Kidney epithelial cell (primary cell): ENCODE data around the gene MB21D2. TPM values are rescaled to one million over a fixed set of nuclear protein-coding genes. Genes with fewer than 3 reads are reported as not detected.

Experiments used
- DNase-seq: peaks from one replicate; pipeline ENCODE4 v3.0.0-alpha.2; 2010; ENCODE audit warnings: low read depth
- H3K27me3 ChIP-seq: 2 replicates; pipeline ENCODE4 v1.6.0; 2011; ENCODE audit warnings: low read length; ENCODE audit not compliant: control insufficient read depth, insufficient read depth
- H3K36me3 ChIP-seq: 2 replicates; pipeline ENCODE4 v1.5.1; 2011; ENCODE audit warnings: low read length; ENCODE audit not compliant: control insufficient read depth, insufficient read depth
- H3K4me3 ChIP-seq: 2 replicates; pipeline ENCODE4 v1.5.1; 2011; ENCODE audit warnings: low read depth, mild to moderate bottlenecking, control low read depth, low read length
- total RNA-seq: library from RNA; depleted of rRNA; stranded (reverse); fragments of >200 nt; gene quantifications from 2 replicates; pipeline ENCODE4 v1.2.3, GENCODE V29; 2015
- TF ChIP-seq, protein P1 (sequence below): IDR thresholded peaks from 2 replicates; pipeline ENCODE4 v1.5.1; 2011; ENCODE audit warnings: mild to moderate bottlenecking, moderate library complexity, low read length, control low read depth, inconsistent platforms; ENCODE audit not compliant: insufficient read depth, poor library complexity, severe bottlenecking

MB21D2 gene
- total RNA-seq, 1 donor from 2014 or later: 18.9 TPM

DNA sequence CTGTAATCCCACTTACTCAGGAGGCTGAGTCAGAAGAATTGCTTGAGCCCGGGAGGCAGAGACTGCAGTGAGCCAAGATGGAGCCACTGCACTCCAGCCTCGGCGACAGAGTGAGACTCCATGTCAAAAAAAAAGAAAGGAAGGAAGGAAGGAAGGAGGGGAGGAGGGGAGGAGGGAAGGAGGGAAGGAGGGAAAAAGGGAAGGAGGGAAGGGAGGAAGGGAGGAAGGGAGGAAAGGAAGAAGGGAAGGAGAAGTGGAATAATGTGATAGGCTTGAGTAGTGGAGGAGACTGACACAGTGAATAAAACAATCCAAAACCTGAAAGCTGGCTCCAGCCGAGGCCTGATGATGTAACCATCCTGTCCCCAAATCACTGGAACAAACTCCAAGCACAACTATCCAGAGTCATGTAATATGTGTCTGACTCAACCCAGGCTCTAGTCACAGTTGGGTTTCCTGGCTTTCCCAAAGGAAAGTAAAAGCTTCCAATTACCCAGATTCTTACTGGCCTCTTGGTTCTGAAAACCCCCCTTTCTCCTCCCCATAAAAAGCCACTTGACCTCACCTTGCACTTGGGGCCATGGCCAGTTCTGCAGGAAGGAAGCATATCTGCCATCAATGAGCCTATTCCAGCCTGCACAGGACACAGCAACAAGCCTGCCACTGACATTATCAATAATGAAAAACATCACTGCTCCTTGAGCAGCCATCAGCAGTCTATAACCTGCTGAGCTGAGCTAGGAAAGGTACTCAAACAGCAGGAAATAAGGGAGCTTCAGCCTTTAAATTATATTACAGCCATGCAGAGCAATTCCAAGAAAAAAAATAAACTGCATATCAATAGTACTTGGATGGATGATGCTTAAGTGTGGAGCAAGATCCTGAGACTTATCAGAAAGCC is 48.3 kb downstream of the MB21D2 start:
- DNase-seq: no peak
- TF ChIP-seq, protein P1, sequence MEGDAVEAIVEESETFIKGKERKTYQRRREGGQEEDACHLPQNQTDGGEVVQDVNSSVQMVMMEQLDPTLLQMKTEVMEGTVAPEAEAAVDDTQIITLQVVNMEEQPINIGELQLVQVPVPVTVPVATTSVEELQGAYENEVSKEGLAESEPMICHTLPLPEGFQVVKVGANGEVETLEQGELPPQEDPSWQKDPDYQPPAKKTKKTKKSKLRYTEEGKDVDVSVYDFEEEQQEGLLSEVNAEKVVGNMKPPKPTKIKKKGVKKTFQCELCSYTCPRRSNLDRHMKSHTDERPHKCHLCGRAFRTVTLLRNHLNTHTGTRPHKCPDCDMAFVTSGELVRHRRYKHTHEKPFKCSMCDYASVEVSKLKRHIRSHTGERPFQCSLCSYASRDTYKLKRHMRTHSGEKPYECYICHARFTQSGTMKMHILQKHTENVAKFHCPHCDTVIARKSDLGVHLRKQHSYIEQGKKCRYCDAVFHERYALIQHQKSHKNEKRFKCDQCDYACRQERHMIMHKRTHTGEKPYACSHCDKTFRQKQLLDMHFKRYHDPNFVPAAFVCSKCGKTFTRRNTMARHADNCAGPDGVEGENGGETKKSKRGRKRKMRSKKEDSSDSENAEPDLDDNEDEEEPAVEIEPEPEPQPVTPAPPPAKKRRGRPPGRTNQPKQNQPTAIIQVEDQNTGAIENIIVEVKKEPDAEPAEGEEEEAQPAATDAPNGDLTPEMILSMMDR: no peak
- no peaks in the 10 kb centered on the region for H3K27me3 ChIP-seq
- no peak overlapping the region for H3K4me3 ChIP-seq
- H3K36me3 ChIP-seq: no peaks in the 10 kb centered on the region

DNA sequence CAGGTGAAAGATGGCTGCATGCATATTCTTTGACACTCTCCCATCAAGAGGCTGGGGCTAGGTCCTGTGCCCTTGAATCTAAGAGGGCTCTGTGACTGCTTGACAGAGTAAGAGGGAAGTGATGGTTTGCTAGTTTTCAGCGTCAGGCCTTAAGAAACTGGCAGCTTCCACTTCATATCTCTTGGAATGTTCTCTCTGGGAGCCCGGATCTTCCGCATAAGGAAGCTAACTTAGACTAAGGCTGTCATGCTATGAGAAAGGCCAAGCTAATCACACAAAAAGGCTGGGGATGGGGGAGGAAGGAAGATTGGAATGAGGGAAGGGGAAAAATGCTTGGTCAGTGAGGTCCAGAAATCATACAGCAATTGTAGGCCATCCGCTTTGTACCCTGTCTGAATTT is 50.0 kb downstream of the MB21D2 start:
- TF ChIP-seq, protein P1: no peak
- Histone ChIP-seq H3K36me3 (no peaks in the 10 kb centered on the region), H3K27me3 (no peaks in the 10 kb centered on the region), H3K4me3 (no peak overlapping the region)
- DNase-seq: no peak

DNA sequence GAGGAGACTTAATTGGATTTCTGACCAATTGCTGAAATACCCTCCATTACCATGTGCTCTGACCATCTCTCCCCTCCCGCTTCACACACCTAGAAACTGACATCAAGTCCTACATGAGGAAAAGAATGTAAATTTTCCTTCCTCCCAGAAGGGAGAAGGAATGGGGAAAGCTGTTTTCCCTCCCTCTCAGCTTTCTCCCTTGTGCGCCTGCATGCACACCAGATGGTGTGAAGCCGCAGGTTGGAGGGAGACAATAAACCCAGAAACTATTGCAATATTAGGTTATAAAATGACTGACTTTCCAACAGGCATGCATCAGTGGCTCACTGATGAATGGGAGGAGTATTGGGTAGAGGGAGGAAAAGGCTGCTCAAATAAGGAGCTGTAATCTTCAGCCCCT is 50.9 kb downstream of the MB21D2 start:
- no peaks in the 10 kb centered on the region for H3K27me3 ChIP-seq
- no peaks in the 10 kb centered on the region for H3K36me3 ChIP-seq
- H3K4me3 ChIP-seq: no peak overlapping the region
- TF ChIP-seq, protein P1: no peak
- DNase-seq: no peak

DNA sequence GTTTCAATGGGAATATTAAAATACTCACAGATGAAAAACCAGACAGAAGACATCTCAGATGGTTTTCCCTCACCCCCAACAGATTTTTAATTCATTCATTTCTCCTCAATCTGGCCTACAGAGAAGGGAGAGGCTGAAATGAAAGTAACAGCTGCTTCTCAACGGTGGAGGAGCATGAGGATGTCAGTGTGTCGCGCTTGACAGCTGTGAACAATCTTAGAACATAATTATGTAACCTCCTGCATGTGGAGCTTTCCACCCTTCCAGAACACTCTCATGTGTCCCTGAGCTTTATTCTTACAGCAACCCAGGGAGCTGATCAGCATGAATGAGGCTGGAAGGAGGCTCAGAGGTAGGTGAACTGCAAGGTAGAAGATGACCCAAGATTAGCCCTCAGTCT is 52.7 kb downstream of the MB21D2 start:
- DNase-seq: no peak
- H3K27me3 ChIP-seq: no peaks in the 10 kb centered on the region
- no peak overlapping the region for H3K4me3 ChIP-seq
- TF ChIP-seq, protein P1: no peak
- no peaks in the 10 kb centered on the region for H3K36me3 ChIP-seq

DNA sequence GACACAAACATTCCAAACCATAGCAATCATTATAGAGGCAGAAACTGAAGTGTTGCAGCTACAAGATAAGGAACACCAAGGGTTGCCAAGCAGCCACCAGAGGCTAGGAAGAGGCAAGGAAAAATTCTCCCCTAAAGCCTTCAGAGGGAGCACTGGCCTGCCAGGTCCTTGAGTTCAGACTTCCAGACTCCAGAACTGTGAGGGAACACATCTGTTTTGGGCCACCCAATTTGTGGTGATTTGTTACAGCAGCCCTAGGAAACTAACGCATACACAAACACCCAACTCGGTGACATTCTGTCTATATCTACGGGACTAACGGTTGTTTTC is 54.6 kb downstream of the MB21D2 start:
- DNase-seq: no peak
- TF ChIP-seq, protein P1: no peak
- H3K36me3 ChIP-seq: no peaks in the 10 kb centered on the region
- H3K4me3 ChIP-seq: no peak overlapping the region
- no peaks in the 10 kb centered on the region for H3K27me3 ChIP-seq

DNA sequence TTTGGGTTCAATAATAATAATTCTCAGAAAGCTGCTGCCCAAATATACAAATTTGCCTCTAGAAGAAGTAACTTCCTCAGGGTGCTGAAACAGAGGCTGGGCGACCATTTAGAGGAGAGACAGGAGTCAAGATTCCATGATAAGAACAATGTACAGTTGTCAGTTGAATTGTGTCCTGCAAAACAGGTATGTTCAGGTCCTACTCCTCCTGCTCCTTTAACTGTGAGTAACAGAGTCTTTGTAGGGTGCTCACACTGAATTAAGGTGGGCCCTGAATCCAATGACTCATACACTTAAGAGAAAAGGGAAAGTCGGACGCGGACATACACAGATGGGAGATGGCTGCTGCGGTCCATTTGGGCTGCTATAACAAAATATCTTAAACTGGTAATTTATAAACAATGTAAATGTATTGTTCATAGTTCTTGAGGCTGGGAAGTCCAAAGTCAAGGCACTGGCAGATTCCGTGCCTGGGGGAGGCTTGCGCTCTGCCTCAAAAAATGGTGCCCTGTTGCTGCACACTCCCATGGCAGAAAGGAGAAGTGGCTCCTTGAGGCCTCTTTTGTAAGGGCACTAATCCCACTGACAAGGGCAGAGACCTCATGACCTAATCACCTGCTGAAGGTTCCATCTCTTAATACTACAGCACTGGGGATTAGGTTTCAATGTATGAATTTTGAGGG is 55.1 kb downstream of the MB21D2 start:
- Histone ChIP-seq H3K4me3 (no peak overlapping the region), H3K27me3 (no peaks in the 10 kb centered on the region), H3K36me3 (no peaks in the 10 kb centered on the region)
- TF ChIP-seq, protein P1: no peak
- no peak for DNase-seq
